HUES64 (cell line): ENCODE measurements around the gene ZC3H12D.
"Not testable (repeated sequence)": the region's sequence is repeated elsewhere in the genome, so short reads cannot be mapped to it uniquely, and the experiment has no call there.

Experiments
- H3K27ac ChIP-seq: 2 replicates; pipeline ENCODE4 v1.7.0; 2013; ENCODE audit warnings: low read depth, low read length, inconsistent platforms
- H3K27me3 ChIP-seq: 2 replicates; pipeline ENCODE4 v1.6.1; 2013; ENCODE audit warnings: mild to moderate bottlenecking, low read length; ENCODE audit not compliant: insufficient read depth
- H3K36me3 ChIP-seq: 2 replicates; pipeline ENCODE4 v1.6.1; 2013; ENCODE audit warnings: mild to moderate bottlenecking, low read length; ENCODE audit not compliant: insufficient read depth
- H3K4me1 ChIP-seq: 2 replicates; pipeline ENCODE4 v1.6.1; 2013; ENCODE audit warnings: mild to moderate bottlenecking, low read length, moderate library complexity; ENCODE audit not compliant: insufficient read depth
- H3K4me3 ChIP-seq: 2 replicates; pipeline ENCODE4 v1.5.1; 2013; ENCODE audit warnings: mild to moderate bottlenecking, low read length, moderate library complexity
- H3K9ac ChIP-seq: 2 replicates; pipeline ENCODE4 v1.6.1; 2013; ENCODE audit warnings: mild to moderate bottlenecking, low read depth, low read length
- H3K9me3 ChIP-seq: 2 replicates; pipeline ENCODE4 v1.6.1; 2013; ENCODE audit warnings: low read depth, low read length; ENCODE audit not compliant: insufficient read depth
- WGBS: fragments of 150-250, 120-280 bp; methylation state at CpG from one replicate; pipeline ENCODE4 v1.1.7; 2013; ENCODE audit warnings: missing lambda C conversion rate; 5-methylcytosine and 5-hydroxymethylcytosine counted together

ZC3H12D gene

DNA sequence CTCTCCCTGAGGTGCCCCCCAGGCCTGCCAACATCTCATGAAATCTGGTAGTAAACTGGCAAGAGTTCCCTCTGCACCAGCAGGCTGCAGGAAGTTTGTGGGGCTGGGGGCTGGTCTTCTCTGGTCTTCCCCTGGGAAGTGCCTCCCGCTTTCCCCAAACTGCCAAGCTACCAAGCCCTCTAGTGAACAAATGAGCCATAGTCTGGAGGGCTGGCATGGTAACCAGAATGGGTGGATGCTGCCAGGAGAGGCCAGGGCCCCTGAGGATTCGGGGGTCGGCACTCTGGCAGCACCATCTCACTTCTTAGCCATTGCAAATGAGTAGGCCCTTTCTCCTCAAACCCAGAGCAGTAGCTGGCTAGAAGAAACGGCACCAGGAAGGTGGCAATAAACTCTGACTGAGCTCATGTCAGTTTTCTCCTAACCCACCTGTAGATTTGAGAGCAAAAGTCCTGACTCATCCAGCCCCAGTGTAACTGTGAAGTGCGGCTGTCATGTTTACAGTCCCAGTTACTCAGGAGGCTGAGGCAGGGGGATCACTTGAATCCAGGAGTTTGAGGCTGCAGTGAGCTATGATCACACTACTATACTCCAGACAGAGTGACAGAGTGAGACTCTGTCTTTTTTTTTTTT, 35.9 kb downstream of the ZC3H12D start:
- no peak overlapping the region for H3K27ac ChIP-seq
- H3K4me1 ChIP-seq: no peaks in the 10 kb centered on the region
- H3K4me3 ChIP-seq: no peak overlapping the region
- H3K9me3 ChIP-seq: no peaks in the 10 kb centered on the region
- peaks cover 49% of the 10 kb centered on the region for H3K27me3 ChIP-seq
- no peaks in the 10 kb centered on the region for H3K36me3 ChIP-seq
- no peak overlapping the region for H3K9ac ChIP-seq
- 86% methylated on average over 5 of the region's 5 CpGs for WGBS

DNA sequence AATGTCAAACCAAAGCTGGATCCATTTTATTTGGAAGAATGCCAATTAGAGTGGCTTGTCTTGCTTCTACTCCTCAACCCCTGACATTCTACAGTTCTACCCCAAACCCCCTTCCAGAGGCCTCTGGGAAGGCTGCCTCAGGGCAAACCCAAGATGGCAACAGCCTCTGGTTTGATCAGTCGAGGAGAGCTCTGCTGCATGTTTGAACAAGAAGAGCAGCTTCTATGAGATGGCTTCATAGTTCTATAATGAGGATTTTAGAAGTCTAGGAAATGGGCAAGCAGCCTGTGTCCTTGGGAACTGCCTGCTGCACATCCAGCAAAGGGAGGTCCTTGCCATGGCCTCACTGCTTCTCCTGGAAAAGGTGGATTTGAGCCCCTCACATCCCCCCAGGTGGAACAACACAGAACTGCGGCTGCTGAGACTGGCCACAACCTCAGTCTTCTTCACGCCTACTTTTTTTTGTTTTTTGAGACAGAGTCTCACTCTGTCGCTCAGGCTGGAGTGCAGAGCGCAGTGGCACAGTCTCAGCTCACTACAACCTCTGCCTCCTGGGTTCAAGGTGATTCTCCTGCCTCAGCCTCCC, 37.9 kb downstream of the ZC3H12D start:
- 92% methylated on average over 5 of the region's 5 CpGs for WGBS
- Histone ChIP-seq H3K36me3 (no peaks in the 10 kb centered on the region), H3K9me3 (no peaks in the 10 kb centered on the region), H3K4me3 (no peak overlapping the region), H3K9ac (no peak overlapping the region), H3K27ac (no peak overlapping the region), H3K27me3 (peaks cover 30% of the 10 kb centered on the region), H3K4me1 (no peaks in the 10 kb centered on the region)

DNA sequence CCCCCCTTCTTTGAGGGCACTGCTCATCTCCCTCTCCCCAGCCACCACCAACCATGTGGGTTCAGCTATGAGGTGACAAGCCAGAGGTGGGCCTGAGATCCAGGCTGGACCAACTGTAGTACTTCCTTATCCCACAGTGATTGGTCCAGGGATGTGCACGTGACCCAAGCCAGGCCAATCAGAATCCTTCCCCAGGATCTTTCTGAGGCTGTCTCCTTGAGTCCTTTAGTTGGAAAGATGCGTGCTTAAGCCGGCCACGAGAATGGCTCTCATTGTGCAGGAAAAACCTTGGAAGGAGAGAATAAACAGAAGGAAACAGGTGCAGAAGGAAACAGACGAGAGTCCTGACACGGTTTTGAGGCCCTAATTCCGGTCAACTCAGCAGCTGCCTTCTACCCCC, 39.2 kb downstream of the ZC3H12D start:
- H3K27me3 ChIP-seq: peaks cover 16% of the 10 kb centered on the region
- H3K4me3 ChIP-seq: no peak overlapping the region
- H3K4me1 ChIP-seq: no peaks in the 10 kb centered on the region
- no peak overlapping the region for H3K27ac ChIP-seq
- H3K36me3 ChIP-seq: no peaks in the 10 kb centered on the region
- no peak overlapping the region for H3K9ac ChIP-seq
- whole genome bisulfite sequencing: 92% methylated on average over 7 of the region's 7 CpGs
- no peaks in the 10 kb centered on the region for H3K9me3 ChIP-seq

DNA sequence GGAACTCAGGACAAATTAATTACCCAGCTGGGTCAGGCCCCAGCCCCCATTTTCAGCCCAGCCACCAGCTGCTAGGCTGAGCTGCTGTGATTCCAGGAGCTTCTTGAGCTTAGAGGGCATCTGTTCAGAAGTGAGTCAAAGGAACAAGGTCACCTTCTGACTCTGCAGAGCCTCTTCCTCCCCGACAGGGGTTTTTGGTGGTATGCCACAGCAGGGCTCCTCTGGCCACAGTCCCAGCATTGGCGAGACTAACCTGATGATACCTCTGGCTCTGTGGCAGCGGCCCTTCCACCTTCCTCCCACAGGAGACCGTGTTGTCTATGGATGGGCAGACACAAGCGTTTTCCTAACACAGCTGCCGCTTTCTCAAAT, 39.7 kb downstream of the ZC3H12D start:
- Histone ChIP-seq H3K27me3 (peaks cover 11% of the 10 kb centered on the region), H3K9ac (no peak overlapping the region), H3K4me3 (no peak overlapping the region), H3K27ac (no peak overlapping the region), H3K36me3 (no peaks in the 10 kb centered on the region), H3K4me1 (no peaks in the 10 kb centered on the region), H3K9me3 (no peaks in the 10 kb centered on the region)
- WGBS: 92% methylated on average over 6 of the region's 6 CpGs

DNA sequence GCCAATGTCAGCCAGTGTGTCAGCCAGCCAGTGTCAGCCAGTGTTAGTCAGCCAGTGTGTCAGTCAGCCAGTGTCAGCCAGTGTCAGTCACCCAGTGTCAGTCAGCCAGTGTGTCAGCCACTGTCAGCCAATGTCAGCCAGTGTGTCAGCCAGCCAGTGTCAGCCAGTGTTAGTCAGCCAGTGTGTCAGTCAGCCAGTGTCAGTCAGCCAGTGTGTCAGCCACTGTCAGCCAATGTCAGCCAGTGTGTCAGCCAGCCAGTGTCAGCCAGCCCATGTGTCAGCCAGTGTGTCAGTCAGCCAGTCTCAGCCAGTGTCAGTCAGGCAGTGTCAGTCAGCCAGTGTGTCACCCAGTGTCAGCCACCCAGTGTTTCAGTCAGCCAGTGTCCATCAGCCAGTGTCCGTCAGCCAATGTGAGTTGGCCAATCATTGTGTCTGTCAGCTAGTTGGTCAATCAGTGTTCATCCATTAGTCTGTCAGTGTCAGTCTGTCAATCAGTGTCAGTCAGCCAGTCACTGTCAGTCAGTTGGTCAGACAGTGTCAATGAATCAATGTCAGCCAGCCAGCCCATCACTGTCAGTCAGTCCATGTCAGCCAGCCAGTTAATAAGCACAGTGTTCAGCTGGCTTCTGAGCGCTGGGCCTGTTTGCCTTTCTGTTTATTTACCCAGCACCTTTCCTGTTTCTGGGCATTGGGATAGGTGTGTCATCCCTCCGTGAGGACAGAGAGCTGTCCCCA, 40.3 kb downstream of the ZC3H12D start:
- H3K27ac ChIP-seq: not testable (repeated sequence)
- 91% methylated on average over 3 of the region's 3 CpGs for WGBS

DNA sequence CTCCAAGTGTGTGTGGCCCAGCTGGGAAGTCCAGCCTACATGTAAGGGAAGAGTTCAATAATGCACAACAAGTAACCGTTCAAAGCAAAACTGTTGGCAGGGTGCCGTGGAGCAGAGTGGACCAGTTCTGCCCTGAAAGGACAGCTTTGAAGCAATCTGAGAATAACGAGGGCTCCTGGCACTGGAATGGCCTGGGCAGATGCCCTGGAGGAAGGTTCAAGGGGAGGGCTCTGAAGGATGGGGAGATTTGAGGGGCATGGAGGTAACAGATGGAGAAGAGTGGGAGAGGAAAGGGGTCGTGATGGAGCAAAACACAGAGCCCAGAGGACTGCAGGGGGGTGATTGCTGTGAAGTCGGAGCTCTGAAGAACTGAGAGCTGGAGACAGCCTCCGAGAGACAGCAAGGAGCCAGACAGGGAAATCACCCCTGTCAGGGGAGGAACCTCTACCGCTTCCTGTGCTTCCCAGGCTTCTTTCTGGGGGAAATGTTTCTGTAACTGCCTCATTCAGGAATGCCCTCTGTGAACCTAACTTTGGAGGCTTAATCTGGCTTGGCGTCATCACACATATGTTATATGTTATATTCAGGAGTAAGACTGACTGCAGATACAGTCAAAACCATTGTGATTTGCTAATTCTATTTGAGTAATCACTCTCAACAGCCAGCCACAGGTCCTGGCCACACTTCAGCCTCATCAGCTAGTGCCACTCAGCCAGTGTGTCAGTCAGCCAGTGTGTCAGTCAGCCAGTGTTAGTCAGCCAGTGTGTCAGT, 41.2 kb downstream of the ZC3H12D start:
- no peak overlapping the region for H3K27ac ChIP-seq
- no peak overlapping the region for H3K4me3 ChIP-seq
- H3K27me3 ChIP-seq: no peaks in the 10 kb centered on the region
- H3K36me3 ChIP-seq: no peaks in the 10 kb centered on the region
- H3K4me1 ChIP-seq: no peaks in the 10 kb centered on the region
- 89% methylated on average over 8 of the region's 8 CpGs for WGBS
- no peak overlapping the region for H3K9ac ChIP-seq
- no peaks in the 10 kb centered on the region for H3K9me3 ChIP-seq

More for the DNA sequence above, 40.3 kb downstream of the ZC3H12D start:
- H3K9me3 ChIP-seq, H3K36me3 ChIP-seq, H3K4me1 ChIP-seq, H3K4me3 ChIP-seq, H3K9ac ChIP-seq, H3K27me3 ChIP-seq: not testable (repeated sequence)

DNA sequence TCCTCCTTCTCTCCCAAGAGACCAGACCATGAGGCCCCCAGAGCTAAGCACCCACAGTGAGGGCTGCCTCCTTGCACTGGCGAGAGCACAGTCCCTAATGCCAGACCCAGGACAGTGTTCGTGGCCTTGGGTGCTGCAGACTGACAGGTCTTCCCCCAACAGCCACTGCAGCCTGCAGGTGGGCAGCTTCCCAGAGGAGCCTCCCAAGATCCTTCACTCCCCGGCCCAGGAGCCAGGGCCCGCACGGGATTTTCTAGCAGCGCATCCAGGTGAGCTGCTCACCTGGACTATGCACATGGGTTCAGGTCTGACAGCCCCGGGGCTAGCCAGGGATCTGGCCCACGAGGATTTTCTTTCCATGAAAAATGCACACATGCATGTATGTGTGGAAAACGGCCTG, 43.1 kb downstream of the ZC3H12D start:
- Histone ChIP-seq H3K27me3 (no peaks in the 10 kb centered on the region), H3K9ac (no peak overlapping the region), H3K9me3 (no peaks in the 10 kb centered on the region), H3K27ac (no peak overlapping the region), H3K4me3 (no peak overlapping the region), H3K36me3 (no peaks in the 10 kb centered on the region), H3K4me1 (no peaks in the 10 kb centered on the region)
- 94% methylated on average over 9 of the region's 9 CpGs for WGBS

GRCh38 chr6:149440735-149441671, 43.8 kb downstream of the ZC3H12D start:
- Histone ChIP-seq H3K9me3 (no peaks in the 10 kb centered on the region), H3K4me3 (no peak overlapping the region), H3K27me3 (no peaks in the 10 kb centered on the region), H3K9ac (no peak overlapping the region), H3K36me3 (no peaks in the 10 kb centered on the region), H3K27ac (no peak overlapping the region), H3K4me1 (no peaks in the 10 kb centered on the region)
- 88% methylated on average over 16 of the region's 16 CpGs for WGBS

- no peak overlapping the region for H3K27ac ChIP-seq
- H3K9ac ChIP-seq: no peak overlapping the region
- WGBS: 100% methylated on average over 1 of the region's 1 CpG
- H3K4me1 ChIP-seq: no peaks in the 10 kb centered on the region
- H3K36me3 ChIP-seq: no peaks in the 10 kb centered on the region
- no peak overlapping the region for H3K4me3 ChIP-seq
- no peaks in the 10 kb centered on the region for H3K9me3 ChIP-seq
- no peaks in the 10 kb centered on the region for H3K27me3 ChIP-seq
Measured at GRCh38 chr6:149439626-149440025, 45.2 kb downstream of the ZC3H12D start.

DNA sequence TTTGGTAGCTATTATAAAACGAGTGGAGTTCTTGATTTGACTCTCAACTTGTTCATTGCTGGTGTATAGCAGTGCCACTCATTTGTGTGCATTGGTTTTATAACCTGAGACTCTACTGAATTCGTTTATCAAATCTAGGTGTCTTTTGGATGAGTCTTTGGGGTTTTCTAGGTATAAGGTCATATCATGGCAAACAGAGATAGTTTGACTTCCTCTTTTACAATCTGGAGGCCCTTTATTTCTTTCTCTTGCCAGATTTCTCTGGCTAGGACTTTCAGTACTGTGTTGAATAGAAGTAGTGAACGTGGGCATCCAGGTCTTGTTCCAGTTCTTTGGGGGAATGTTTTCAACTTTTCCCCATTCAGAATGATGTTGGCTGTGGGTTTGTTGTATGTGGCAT, 46.0 kb downstream of the ZC3H12D start:
- no peaks in the 10 kb centered on the region for H3K4me1 ChIP-seq
- WGBS: 89% methylated on average over 3 of the region's 3 CpGs
- H3K27ac ChIP-seq: no peak overlapping the region
- no peaks in the 10 kb centered on the region for H3K9me3 ChIP-seq
- H3K36me3 ChIP-seq: no peaks in the 10 kb centered on the region
- H3K27me3 ChIP-seq: no peaks in the 10 kb centered on the region
- no peak overlapping the region for H3K4me3 ChIP-seq
- H3K9ac ChIP-seq: no peak overlapping the region
